Activated naive CD4-positive, alpha-beta T cell treated with anti-CD3 and anti-CD28 coated beads for 36 hours (primary cell): ENCODE results near the gene SCN5A. TPM values are rescaled to one million over a fixed set of nuclear protein-coding genes. Genes with fewer than 3 reads are reported as not detected.
"Not testable (repeated sequence)": the region's sequence is repeated elsewhere in the genome, so short reads cannot be mapped to it uniquely, and the experiment has no call there.

Experiments
- CTCF ChIA-PET: fragments of 350-600 bp; sonication (Branson Sonifier 250); formaldehyde crosslinking; loops from one replicate; lab custom pipeline; 2021; ENCODE audit warnings: antibody characterized with exemption; lab: Charles Lee
- DNase-seq: peaks from one replicate; pipeline ENCODE4 v3.0.0-alpha.2; 2020
- H3K27ac Mint-ChIP-seq: one replicate; pipeline ENCODE4 v1.8.0; 2021; ENCODE audit warnings: mild to moderate bottlenecking, mixed read lengths
- H3K27me3 Mint-ChIP-seq: one replicate; pipeline ENCODE4 v1.8.0; 2021; ENCODE audit warnings: low read depth, mixed read lengths
- H3K36me3 Mint-ChIP-seq: one replicate; pipeline ENCODE4 v1.8.0; 2021; ENCODE audit warnings: low read depth, mixed read lengths
- H3K4me1 Mint-ChIP-seq: one replicate; pipeline ENCODE4 v1.8.0; 2021; ENCODE audit warnings: low read depth, mixed read lengths
- H3K4me3 Mint-ChIP-seq: one replicate; pipeline ENCODE4 v1.8.0; 2021; ENCODE audit warnings: mild to moderate bottlenecking, moderate library complexity, mixed read lengths
- H3K9me3 Mint-ChIP-seq: one replicate; pipeline ENCODE4 v1.8.0; 2021; ENCODE audit warnings: mixed read lengths
- intact Hi-C: fragments of 100-400 bp; cut with micrococcal nuclease; formaldehyde crosslinking; loops from one replicate; pipeline ENCODE4 v1.15.1; 2023
- total RNA-seq, 2 experiments: library from RNA; stranded (reverse); gene quantifications; one replicate each; pipeline ENCODE4 v1.2.3, GENCODE V29; 2021

SCN5A gene
- total RNA-seq, 2 experiments from 2014 or later: 0.31 to 0.35 TPM

DNA sequence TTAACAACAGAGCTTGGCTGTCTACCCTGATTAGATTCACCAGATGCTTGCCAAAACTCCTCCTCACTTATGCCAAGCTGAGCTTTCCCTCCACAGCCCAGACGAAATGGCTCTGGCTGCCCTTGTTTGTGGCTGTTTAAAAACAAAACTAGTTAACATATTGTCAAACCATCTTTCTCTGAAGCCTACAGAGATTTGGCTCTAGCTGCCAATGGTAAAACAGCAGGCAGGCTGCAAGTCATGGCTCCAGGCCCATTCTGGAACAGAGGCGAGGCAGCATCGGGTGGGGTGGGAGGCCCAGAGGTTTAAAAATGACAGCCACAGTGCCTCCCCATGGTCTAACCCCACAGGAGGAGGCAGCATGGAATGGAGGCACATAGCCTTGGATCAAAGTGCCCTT, 75.9 kb downstream of the SCN5A start:
- Mint-ChIP-seq H3K36me3 (no peaks in the 10 kb centered on the region), H3K27me3 (no peaks in the 10 kb centered on the region), H3K27ac (no peak overlapping the region), H3K4me1 (no peaks in the 10 kb centered on the region), H3K4me3 (no peak overlapping the region), H3K9me3 (peaks cover 7% of the 10 kb centered on the region)
- intact Hi-C loops: no loop called here
- no peak for DNase-seq
- CTCF ChIA-PET: interaction anchor here (0.5 kb wide), 1 partner anchor 126 kb away, joined by 4 read pairs; no protein-coding TSS in a partner anchor

DNA sequence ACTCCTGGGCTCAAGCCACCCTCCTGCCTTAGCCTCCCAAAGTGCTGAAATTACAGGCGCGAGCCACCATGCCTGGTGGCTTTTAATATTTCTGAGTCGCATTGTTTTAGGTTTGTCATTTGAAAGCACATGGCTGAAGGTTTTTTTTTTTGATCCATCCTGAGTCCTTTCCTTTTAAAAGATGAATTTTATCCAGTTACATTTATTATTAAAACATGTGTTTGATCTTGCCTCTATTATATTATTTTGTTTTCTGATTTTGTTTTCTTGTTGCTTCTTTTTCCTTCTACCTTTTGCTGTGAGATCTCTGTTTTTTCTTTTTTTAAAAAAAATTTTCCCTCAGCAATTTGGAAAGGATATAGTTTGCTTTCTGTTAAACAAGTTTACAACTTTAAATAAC, 76.4 kb downstream of the SCN5A start:
- H3K36me3 Mint-ChIP-seq: no peaks in the 10 kb centered on the region
- DNase-seq: no peak
- H3K4me1 Mint-ChIP-seq: no peaks in the 10 kb centered on the region
- H3K27me3 Mint-ChIP-seq: no peaks in the 10 kb centered on the region
- intact Hi-C loops: no loop called here
- H3K9me3 Mint-ChIP-seq: peaks cover 7% of the 10 kb centered on the region
- H3K4me3 Mint-ChIP-seq: no peak overlapping the region
- CTCF ChIA-PET: interaction anchor here (0.5 kb wide), 1 partner anchor 126 kb away, joined by 4 read pairs; no protein-coding TSS in a partner anchor
- no peak overlapping the region for H3K27ac Mint-ChIP-seq

DNA sequence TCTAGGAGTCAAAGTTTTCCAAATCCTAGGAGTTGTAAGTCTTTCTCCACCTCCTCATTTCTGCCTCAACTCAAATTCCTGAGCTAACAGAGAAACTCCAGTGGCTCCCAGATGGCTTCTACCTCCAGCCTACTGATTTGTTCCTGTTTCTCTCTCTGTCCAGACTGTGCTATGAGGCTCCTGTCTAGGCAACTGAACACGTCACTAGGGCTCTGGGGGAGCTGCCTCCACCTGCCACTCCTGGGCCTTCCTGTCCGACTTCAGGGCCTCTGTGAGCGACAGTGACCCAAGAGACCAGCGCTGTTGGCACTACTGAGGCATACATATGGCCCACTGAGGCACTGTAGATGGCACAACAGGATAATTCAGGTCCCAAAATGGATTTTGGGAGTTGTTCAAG, 82.0 kb downstream of the SCN5A start:
- CTCF ChIA-PET: interaction anchor here (1.4 kb wide), 1 partner anchor 46 kb away, joined by 4 read pairs; no protein-coding TSS in a partner anchor

DNA sequence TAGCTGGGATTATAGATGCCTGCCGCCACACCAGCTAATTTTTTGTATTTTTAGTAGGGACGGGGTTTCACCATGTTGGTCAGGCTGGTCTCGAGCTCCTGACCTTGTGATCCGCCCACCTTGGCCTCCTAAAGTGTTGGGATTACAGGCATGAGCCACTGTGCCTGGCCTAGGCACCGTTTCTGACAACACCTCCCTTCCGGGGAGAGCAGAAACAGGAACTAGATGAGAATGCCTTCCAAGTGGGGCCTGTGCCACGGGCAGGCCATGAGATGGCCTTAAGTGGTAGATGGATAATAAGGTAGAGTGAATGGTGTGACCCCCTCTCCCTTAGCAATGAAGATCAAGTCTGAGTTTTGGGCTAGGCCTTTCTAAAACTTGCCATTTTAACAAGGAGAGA, 82.7 kb downstream of the SCN5A start:
- CTCF ChIA-PET: interaction anchor here (1.4 kb wide), 1 partner anchor 45 kb away, joined by 4 read pairs; no protein-coding TSS in a partner anchor
- H3K9me3 Mint-ChIP-seq, H3K27me3 Mint-ChIP-seq, H3K36me3 Mint-ChIP-seq, H3K4me3 Mint-ChIP-seq, intact Hi-C loops, DNase-seq, H3K27ac Mint-ChIP-seq, H3K4me1 Mint-ChIP-seq: not testable (repeated sequence)

More for the DNA sequence above, 82.0 kb downstream of the SCN5A start:
- H3K9me3 Mint-ChIP-seq: peaks cover 2% of the 10 kb centered on the region
- H3K4me1 Mint-ChIP-seq: no peaks in the 10 kb centered on the region
- H3K27ac Mint-ChIP-seq: no peak overlapping the region
- DNase-seq: no peak
- no peak overlapping the region for H3K4me3 Mint-ChIP-seq
- no peaks in the 10 kb centered on the region for H3K27me3 Mint-ChIP-seq
- intact Hi-C loops: no loop called here
- no peaks in the 10 kb centered on the region for H3K36me3 Mint-ChIP-seq

DNA sequence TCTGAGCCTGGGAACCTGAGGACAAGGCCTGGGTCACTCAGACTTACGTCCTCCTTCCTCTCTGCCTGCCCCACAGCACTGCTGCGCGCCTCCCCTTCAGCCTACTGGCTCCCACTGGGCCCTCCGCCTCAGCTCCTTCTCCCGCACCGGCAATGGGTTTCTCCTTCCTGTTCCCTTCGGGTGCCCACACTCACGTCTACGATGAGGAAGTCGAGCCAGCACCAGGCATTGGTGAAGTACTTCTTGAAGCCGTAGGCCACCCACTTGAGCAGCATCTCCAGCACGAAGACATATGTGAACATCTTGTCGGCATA, 83.3 kb downstream of the SCN5A start:
- CTCF ChIA-PET: no interaction called here
- H3K27me3 Mint-ChIP-seq: no peaks in the 10 kb centered on the region
- peaks cover 2% of the 10 kb centered on the region for H3K9me3 Mint-ChIP-seq
- intact Hi-C loops: no loop called here
- DNase-seq: no peak
- H3K36me3 Mint-ChIP-seq: no peaks in the 10 kb centered on the region
- no peaks in the 10 kb centered on the region for H3K4me1 Mint-ChIP-seq
- H3K27ac Mint-ChIP-seq: no peak overlapping the region
- no peak overlapping the region for H3K4me3 Mint-ChIP-seq

DNA sequence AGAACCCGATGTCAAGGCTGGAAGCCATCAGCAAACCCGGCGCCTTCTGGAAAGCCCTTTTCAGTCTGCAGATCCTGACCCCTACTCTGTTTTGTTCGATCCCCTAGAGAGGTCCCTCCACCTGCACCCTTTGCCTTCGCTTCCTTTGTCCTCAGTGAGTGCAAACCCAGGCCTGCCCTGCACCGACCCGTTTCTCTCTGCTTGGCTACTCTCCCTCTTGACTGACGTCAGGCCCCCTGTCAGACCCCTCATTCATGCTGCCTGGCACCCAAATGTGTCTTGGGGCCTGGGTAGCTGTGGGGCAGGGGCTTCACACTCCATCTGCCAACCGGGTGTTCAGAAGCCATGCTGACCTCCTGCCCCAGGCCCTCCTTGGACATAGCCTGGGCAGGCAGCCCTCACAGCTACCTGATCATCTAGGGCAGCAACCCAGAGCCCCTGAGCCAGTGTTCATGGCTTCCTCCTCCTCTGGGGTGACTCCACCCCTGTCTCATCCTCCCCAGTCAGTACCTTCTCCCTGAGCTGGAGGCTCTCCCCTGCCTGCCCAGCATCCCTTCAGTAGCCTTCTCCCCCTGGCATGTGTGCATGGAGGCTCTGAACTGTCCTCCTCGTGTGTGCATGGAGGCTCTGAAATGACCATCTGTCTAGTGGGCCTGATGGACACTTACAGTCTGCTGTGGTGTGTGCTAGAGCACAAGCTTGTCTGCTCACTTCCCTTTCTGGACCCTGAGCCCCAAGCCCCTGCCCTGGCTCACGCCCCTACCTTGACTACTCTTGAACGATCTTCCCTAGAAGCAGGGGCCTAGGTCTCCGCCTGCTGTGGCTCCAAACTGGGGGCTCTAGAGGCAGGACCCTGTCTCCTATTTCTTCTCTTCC, 83.9 kb downstream of the SCN5A start:
- Mint-ChIP-seq H3K27ac (no peak overlapping the region), H3K36me3 (no peaks in the 10 kb centered on the region), H3K27me3 (no peaks in the 10 kb centered on the region), H3K9me3 (no peaks in the 10 kb centered on the region), H3K4me1 (no peaks in the 10 kb centered on the region), H3K4me3 (no peak overlapping the region)
- CTCF ChIA-PET: no interaction called here
- DNase-seq: no peak
- intact Hi-C loops: no loop called here

DNA sequence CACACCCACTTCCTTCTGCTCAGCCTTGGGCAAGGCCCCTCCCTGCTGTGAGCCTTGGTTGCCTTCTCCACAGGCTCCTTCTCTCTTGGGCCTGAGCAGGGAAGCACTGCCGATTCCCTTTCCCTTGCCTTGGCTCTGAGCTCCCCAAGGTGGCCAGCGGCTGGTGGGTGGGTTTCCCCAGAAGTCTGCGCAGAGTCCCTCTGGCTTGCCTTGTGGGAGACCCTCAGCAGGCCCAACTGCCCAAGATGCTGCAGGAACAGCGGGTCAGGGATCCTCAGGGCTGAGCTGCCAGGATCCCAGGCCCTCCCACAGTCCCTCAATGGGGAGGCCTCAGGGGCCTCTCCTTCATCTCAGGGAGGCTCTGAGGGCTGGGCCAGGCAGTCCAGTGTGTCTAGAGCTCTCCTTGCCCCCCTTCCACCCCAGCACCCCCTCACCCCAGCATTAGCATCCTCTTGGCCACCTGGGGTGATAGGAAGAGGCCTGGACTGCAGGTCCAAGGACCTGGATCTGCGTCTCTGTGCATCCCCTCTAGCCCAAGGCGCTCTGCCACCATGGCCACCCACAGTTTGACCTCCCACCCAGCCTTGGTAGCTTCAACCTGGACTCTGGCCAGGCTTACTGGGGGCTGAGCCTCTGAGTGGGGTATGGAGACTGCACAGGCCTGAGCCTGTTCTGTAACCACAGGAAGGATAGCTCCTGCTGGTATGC, 84.7 kb downstream of the SCN5A start:
- Mint-ChIP-seq H3K4me1 (no peaks in the 10 kb centered on the region), H3K9me3 (no peaks in the 10 kb centered on the region), H3K27ac (no peak overlapping the region), H3K4me3 (no peak overlapping the region), H3K27me3 (no peaks in the 10 kb centered on the region), H3K36me3 (no peaks in the 10 kb centered on the region)
- no peak for DNase-seq
- CTCF ChIA-PET: no interaction called here
- intact Hi-C loops: no loop called here

DNA sequence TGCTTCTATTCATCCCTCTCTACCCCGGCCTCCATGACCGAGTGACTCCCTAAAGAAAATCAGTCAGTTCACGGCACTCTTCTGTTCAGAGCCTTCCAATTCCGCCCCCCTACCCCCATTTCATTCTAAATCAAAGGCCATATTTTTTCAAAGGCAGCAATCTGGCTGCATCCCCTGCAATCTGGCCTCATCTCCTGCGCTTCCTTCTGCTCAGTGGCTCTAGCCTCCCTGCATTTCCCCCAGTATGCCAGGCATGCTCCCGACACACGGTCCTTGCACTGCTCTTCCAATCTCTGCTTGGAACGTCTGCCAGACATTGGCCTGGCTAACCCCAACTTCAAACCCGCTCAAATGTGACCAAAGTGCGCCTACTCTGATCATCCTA, 85.6 kb downstream of the SCN5A start:
- CTCF ChIA-PET: no interaction called here
- Mint-ChIP-seq H3K27me3 (no peaks in the 10 kb centered on the region), H3K4me1 (no peaks in the 10 kb centered on the region), H3K9me3 (no peaks in the 10 kb centered on the region), H3K36me3 (no peaks in the 10 kb centered on the region), H3K27ac (no peak overlapping the region), H3K4me3 (no peak overlapping the region)
- no peak for DNase-seq
- intact Hi-C loops: no loop called here

DNA sequence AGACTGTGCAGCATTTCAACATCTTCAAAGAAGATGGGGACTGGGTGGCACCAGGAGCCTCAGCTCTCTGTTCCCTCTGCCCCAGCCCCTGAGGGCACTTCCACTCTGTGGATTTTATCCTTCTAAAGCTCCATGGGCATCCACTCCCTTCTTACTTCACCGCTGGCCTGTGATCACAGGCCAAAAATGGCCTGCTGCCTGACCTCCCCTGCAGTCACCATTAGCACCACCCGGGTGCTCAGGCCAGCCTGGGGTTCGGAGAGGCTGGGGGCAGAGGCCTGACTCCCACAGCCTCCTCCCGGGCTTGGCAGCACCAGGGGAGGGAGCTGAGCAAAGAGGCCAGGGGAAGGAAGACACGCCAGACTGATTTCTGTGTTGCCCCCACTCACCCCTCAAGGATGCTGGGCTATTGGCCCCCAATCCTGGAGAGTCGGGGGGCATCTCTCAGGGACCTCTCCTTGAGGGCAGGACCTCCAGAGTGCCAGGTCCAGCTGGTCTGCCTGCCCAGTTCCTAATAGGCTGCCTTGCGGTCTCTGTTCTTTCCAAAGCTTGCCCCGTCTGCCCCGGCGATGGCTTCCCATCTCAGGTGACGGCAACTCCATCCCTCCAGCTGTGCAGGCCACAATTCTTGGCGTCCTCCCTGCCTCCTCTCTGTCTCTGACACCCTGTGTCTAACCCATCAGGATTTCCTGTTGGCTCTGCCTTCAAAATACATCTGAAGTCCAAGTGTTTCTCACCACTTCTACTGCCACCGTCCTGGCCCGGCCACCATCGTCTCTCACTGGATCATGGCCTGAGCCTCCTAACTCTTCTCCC, 86.2 kb downstream of the SCN5A start:
- no peak for DNase-seq
- Mint-ChIP-seq H3K27me3 (no peaks in the 10 kb centered on the region), H3K9me3 (no peaks in the 10 kb centered on the region), H3K27ac (no peak overlapping the region), H3K36me3 (no peaks in the 10 kb centered on the region), H3K4me3 (no peak overlapping the region), H3K4me1 (no peaks in the 10 kb centered on the region)
- CTCF ChIA-PET: interaction anchor here (1.1 kb wide), 1 partner anchor 42 kb away, joined by 3 read pairs; no protein-coding TSS in a partner anchor
- intact Hi-C loops: no loop called here

DNA sequence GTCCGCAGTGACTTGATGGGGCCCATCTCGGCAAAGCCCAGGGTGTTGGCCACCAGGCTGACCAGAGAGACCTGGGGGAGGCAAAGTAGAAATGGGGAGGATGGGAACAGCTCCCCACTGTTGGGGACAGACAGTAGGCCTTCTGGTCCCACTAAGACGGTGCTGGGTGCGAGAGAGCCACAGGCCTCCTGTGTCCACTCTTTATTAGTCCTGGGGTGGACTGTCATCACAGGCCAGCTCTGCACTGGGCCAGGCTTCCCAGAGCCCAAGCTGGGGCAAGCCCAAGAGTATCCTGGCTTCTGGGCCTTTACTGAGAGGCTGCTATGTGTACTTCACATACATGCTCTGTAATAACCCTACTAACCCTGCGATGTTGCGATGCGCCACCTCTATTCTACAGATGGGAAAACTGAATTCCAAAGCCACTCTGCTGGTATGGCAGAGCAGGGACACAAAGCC, 87.0 kb downstream of the SCN5A start:
- H3K4me3 Mint-ChIP-seq: no peak overlapping the region
- no peak overlapping the region for H3K27ac Mint-ChIP-seq
- no peaks in the 10 kb centered on the region for H3K4me1 Mint-ChIP-seq
- H3K27me3 Mint-ChIP-seq: no peaks in the 10 kb centered on the region
- DNase-seq: no peak
- no peaks in the 10 kb centered on the region for H3K36me3 Mint-ChIP-seq
- no peaks in the 10 kb centered on the region for H3K9me3 Mint-ChIP-seq
- CTCF ChIA-PET: interaction anchor here (1.1 kb wide), 1 partner anchor 41 kb away, joined by 3 read pairs; no protein-coding TSS in a partner anchor
- intact Hi-C loops: no loop called here

DNA sequence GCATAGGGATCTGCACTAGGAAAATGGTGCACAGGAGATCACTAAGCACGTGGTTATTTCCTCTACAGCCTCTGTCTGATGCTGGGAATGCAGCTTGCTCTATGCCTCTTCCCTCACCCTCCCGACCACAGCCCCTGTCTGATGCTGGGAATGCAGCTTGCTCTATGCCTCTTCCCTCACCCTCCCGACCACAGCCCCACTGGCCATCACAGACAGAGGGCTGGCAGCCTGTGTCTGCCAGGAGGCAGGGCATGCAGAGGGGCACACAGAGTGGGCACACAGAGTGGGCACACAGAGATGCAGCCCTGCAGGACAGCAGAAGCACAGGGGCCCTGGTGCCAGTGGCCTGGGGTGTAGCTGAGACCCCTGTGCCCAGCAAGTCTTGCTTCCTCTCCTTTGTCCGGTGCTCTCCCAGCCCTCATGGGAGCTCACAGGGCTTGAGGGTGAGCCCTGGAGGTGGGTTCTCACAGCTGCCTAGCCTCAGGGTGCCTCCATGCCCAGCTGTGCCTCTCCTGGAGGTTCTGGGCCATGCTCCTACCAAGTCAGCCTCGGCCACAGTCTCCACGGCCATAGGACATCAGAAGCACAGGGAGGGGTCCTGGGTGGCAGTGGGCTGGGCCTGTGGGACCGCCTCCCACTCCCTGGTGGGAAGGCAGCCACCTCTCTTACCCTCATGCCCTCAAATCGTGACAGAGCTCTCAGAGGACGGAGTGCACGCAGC, 87.6 kb downstream of the SCN5A start:
- Mint-ChIP-seq H3K4me3 (no peak overlapping the region), H3K36me3 (no peaks in the 10 kb centered on the region), H3K4me1 (no peaks in the 10 kb centered on the region), H3K27me3 (no peaks in the 10 kb centered on the region), H3K27ac (no peak overlapping the region), H3K9me3 (no peaks in the 10 kb centered on the region)
- DNase-seq: no peak
- CTCF ChIA-PET: interaction anchor here (1.1 kb wide), 1 partner anchor 40 kb away, joined by 3 read pairs; no protein-coding TSS in a partner anchor
- intact Hi-C loops: no loop called here
